Stimulated activated CD4-positive, alpha-beta T cell treated with anti-CD3 and anti-CD28 coated beads, TNF-alpha, amount 100 ng/mL, for 48 hours (primary cell): ENCODE data around the gene AATK.

Experiments used
- DNase-seq, 3 donors: peaks; one replicate each; pipeline ENCODE4 v3.0.0-alpha.2; 2020; ENCODE audit warnings: low read depth in 3 of 3

AATK gene

DNA sequence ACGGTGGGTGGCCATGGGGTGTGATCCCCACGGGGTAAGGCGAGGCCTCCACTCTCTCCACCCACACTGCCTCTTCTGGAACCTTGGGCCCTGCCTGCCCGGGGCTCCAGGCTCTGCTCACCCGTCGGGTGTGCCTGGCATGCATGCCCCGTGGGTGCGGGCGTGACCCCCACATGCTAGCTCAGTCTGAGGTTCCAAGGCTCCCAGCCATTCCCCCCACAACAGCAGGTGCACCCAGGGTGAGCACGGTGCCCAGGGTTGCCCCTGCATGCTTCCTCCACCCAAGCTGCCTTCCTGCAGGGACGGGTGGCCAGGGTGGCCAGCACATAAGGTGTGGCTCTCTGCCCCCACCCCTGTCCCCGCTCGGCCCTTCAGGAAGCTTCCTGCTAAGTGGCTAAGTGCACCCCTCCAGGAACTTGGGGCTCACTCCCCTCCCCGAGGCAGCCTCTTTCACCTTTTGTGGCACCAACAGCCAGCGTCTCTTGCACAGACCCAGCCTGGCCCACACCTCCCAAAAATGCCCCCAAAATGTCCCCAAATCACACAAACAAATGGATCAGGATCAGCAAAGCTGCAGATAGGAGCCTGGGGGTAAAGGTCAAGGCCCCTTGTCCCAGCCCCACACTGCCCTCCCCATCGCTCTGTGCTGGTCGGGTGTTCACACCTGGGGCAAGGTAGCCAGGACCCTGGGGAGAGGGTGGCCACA, 22.2 kb downstream of the AATK start:
- no peak for DNase-seq

DNA sequence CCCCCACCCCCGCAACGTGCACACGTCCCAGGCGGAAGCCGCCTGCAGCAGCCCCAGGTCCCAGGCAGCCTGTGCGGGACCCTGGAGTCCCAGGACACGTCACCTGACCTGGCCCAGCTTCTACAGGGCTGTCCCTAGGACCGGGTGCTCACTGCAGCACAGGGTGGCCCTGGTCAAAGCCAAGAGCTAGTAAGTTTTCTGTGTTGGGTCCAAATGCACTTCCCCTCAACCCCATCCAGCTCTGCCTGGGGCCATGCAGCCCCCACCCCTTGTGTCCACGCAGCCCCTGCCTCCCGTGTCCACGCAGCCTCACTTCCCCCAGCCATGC, 22.9 kb downstream of the AATK start:
- no peak for DNase-seq

GRCh38 chr17:81142301-81143199, 23.5 kb downstream of the AATK start:
- DNase-seq = peak; percentile 28 to 46 (median 37)

- DNase-seq = no peak
Measured at GRCh38 chr17:81140695-81141094, 25.3 kb downstream of the AATK start.

- no peak for DNase-seq
Measured at GRCh38 chr17:81140018-81140417, 26.0 kb downstream of the AATK start.

GRCh38 chr17:81139428-81139827, 26.6 kb downstream of the AATK start:
- no peak for DNase-seq

- DNase-seq = no peak
Measured at GRCh38 chr17:81138500-81138899, 27.5 kb downstream of the AATK start.

- DNase-seq = no peak
Measured at GRCh38 chr17:81138083-81138482, 27.9 kb downstream of the AATK start.

GRCh38 chr17:81137248-81137647, 28.8 kb downstream of the AATK start:
- DNase-seq = no peak

DNA sequence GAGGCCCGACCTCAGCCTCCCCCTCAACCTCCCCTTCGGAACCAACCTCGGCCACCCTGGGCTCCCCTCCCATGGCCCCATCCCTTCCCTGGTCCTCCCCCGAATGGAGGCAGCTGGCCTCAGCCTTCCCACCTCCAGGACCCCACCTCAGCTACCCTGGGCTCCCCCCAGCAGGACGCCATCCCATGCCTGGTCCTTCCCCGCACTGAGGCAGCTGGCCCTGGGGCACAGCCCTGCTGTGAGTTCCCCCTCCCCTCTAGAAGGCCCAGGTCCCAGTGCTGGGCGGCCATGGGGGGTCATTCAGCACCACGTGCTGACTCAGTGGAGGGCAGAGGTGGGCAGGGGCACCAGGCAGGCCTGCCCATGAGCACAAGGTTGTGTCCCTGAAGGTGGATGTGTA, 29.7 kb downstream of the AATK start:
- no peak for DNase-seq

DNA sequence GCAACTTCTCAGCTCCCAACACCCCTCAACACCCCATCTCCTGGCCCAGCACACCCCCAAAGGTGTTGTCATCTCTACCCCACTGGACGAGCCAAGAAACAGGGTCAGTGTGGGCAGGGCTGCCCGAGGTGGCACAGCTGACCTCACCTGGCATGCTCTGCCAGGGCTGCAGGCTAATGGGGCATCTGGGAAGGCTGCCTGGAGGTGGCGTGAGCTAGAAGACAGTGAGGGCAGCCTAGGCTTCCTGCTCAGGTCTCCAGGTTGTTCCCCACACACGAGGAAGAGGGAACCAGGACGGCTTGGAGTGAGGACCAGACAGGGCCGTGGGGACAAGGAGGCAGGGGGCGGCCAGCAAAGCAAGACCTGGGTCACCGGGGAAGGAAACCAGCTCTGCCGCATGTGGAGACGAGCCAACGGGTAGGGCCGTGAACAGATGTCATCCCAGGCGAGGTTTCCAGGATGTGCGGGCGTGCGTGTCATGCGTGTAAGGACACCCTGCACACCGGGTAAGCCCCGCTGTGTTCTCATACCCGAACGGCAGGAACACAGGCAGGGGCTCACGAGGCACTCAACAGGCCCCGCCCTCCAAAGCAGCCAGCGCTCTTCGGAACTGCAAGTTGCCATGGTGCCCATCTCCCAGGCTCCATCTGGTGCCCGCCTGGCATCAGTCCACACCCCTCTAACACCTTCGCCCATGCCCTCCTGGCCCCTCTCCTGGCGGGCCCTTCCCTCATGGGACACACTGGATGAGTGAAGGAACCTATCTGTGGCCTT, 30.3 kb downstream of the AATK start:
- no peak for DNase-seq

GRCh38 chr17:81134064-81134781, 31.8 kb downstream of the AATK start:
- no peak for DNase-seq

GRCh38 chr17:81132770-81133723, 33.0 kb downstream of the AATK start:
- no peak for DNase-seq

GRCh38 chr17:81132197-81132540, 33.9 kb downstream of the AATK start:
- no peak for DNase-seq

DNA sequence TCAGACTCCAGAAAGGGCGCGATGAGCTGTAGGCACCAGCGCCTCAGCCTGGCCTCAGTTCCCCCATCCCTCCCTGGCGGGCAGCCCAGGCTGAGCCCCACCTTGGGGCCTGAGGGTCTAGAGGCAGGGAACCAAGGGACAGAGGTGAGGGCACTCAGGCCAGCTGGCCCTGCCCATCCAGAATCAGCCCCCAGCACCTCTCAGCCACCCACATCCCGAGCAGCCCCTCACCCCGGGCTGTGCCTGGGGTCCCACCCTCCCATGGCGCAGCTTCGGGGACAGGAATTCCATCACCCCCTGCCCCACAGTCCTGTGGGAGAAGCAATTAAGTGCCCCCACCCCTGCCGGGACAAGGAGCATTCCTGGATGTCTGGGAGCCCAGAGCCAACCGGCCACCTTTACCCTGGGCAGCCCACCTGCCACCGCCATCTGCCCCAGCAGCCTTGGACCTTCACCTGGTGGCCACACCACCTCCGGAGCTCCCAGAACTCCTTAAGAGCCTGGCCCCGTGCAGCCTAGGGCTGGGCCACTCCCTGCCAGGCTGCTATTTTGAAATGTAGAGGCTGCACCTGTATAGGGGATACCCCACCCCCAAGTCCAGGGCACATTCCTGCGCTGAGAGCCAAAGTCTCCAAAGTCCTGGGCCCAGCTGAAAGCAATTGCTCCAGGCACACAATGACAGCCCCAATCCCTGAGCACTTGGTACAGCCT, 34.4 kb downstream of the AATK start:
- DNase-seq = no peak

DNA sequence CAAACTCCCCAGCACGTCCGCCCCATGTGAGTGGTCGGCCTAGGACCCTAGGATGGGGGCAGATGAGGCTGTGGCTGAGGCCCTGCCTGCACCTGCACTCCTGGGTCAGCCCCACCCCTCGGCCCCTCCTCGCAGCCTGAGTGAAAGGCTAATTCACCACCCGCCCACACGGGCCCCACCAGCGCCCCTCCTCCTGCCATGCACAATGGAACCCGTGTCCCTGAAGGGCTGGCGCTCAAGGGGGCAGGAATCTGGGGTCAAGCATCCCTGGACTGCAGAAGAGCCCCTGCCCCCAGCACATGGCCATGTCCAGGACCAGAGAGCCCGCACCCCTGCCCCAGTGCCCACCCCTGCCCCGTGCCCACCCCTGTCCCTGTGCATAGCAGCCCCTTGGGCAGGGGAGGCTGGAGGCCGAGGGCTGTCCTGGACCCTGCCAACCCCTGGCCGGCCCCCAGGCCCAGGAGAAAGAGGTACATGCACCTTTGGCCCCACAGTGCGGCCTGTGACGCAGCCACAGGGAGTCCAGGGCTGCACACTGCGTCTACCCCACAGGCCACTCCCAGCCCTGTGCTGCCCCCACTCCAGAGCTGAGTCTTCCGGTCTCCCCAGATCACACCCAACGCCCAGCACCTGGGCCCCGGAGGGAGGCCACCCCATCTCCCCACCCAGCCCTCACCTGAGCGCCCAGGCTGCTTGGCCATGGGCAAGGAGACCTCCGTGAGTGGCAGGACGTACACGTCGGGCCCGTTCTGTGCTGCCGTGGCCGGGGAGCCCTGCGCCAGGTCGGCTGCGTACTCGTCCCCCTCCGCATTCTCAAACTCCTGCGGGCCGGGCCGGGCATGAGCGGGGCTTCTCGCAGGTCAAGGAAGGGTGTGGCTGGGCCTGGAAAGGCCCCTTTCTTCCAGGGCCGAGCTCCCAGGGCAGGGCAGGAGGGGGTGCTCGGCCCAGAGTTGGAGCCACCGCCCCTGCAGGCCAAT, 35.3 kb downstream of the AATK start:
- DNase-seq = no peak

DNA sequence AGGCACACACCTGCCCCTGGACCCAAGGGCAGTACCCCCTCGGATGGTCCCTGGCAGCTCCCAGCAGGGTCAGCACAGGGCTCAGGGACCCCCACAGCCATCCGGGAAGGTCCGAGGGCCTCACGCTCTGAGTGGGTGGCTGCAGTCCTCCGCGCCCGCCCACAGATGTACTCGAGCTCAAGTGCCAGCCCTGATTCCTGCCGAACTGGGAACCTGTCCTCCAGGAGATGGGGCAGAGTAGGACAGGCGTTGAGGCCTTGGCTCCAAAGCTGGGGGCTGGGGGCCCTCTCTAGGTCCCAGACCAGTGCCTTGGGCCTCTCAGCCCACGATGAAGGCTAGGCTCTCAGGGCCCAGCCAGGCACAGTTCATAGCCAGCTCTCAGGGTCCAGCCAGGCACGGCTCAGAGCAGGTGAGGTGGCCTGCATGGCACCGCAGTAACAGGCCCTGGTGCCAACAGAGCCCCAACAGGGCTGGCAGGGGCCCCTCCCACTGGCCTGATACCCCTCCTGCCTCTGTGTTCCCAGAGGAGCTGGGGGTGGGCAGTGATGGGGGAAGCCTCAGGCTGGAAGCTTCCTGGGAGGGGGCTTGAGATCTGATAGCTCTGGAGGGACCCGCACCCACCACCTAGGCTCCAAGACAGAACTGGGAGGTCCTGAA, 36.2 kb downstream of the AATK start:
- DNase-seq = no peak

GRCh38 chr17:81129289-81129688, 36.7 kb downstream of the AATK start:
- no peak for DNase-seq
